GM21526 (cell line): Measurements from ENCODE around the gene PIP5K1B.

Experiments used
- ATAC-seq: cut with Tn5 transposase; IDR thresholded peaks from one replicate; pipeline ENCODE4 v1.9.1; 2021; ENCODE audit warnings: moderate library complexity; ENCODE audit not compliant: unreplicated experiment, low FRiP score

Gene PIP5K1B

GRCh38 chr9:68762570-68762969 lies 57.5 kb downstream of the PIP5K1B start:
- ATAC-seq = no peak

- no peak for ATAC-seq
Observed at GRCh38 chr9:68763104-68763503, 58.1 kb downstream of the PIP5K1B start.

GRCh38 chr9:68768619-68769018 lies 63.6 kb downstream of the PIP5K1B start:
- ATAC-seq = no peak

DNA sequence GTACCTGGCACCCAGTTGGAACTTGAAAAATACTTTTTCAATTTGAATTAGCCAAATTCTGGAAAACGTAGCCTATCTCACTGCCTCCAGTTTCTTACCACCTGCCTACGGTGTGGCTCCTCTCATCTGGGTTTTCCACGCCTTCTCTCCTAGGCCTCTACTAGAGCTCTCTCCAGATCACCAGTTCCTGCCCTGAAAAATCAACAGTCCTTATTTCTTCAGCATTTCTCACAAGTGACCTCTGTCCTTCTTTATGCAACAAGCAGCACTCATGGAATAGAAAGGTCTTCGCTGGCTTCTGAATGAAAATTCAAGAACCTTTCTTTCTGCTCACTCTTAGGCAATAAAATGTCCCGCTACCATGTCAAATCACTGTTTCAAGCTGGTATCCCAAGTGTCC lies 64.8 kb downstream of the PIP5K1B start:
- ATAC-seq = no peak

- no peak for ATAC-seq
Observed at GRCh38 chr9:68771376-68771775, 66.3 kb downstream of the PIP5K1B start.

GRCh38 chr9:68775003-68775730 lies 70.1 kb downstream of the PIP5K1B start:
- no peak for ATAC-seq

DNA sequence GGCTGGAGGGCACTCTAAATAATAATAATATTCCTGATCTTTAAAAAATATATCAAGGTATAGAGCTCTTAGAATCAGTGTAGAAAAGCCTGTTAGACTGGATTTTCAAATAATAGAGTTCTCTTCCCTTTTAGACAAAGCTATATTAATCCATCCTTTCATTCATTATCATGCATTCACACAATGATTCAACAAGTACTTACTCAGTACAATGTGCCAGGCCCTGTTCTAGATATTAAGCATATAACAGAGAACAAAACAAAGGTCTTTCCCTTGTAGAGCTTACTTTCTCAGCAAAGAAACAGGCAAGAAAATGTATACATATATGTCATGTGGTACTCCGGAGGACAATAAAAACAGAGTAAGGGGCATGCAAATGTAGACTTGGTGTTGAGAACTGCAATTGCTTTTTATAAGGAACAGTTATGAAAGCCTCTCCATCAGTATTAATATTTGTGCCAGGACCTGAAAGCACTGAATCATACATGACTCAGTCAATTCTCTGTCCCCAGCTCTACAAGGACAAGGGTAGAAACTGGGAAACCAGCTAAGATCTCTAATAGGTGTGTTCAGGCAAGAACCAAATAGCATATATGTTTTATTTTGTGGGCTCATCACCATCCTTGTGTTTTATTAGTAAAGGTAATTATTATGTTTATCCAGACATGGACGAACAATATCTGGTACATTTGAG lies 72.2 kb downstream of the PIP5K1B start:
- ATAC-seq = no peak

GRCh38 chr9:68778635-68779034 lies 73.6 kb downstream of the PIP5K1B start:
- no peak for ATAC-seq

DNA sequence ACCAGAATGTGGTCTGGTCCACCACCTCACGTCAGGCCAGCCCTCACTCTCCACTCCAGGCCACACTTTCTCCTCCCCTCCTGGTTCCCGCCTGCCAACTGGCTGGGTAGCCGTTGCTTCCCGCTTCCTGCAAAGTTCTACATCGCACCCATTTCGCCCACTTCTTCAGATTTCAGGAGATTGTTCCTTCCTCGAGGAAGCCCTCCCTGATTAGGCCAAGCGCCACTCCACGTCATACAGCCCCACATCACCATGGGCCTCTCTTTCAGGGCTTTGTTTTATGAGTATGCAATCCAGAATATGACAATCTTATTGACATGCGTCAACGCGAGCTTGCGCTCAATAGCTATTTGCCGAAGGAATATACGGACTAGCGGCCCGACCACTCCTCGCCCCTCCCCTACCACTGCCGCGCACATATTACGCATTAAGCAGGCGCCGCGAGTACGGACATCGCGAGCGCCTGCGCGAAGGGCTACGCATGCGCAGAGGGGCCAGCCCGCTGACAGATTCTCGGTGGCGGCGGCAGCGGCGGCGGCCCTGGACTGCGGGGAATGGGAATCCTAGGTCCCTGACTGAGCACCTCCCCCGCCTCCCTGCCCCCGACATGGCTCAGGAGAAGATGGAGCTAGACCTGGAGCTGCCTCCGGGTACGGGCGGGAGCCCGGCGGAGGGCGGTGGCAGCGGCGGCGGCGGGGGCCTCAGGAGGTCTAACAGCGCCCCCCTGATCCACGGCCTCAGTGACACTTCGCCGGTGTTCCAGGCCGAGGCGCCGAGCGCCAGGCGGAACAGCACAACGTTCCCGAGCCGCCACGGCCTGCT lies 74.7 kb downstream of the PIP5K1B start:
- peak; percentile 82 for ATAC-seq

- ATAC-seq = peak; percentile 1
Observed at GRCh38 chr9:68780380-68780712, 75.3 kb downstream of the PIP5K1B start.

DNA sequence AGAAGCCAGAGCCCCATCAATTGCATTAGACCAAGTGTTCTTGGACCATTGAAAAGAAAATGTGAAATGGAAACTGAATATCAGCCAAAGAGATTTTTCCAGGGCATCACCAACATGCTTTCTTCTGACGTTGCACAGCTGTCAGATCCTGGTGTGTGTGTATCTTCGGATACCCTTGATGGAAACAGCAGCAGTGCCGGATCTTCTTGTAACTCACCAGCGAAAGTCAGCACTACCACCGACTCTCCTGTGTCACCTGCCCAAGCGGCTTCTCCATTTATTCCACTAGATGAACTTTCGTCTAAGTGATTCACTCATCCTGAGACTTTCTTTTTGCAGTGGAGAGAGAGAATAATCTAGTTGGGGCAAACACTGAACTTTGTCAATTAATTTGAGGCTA lies 75.7 kb downstream of the PIP5K1B start:
- ATAC-seq = peak; percentile 15

DNA sequence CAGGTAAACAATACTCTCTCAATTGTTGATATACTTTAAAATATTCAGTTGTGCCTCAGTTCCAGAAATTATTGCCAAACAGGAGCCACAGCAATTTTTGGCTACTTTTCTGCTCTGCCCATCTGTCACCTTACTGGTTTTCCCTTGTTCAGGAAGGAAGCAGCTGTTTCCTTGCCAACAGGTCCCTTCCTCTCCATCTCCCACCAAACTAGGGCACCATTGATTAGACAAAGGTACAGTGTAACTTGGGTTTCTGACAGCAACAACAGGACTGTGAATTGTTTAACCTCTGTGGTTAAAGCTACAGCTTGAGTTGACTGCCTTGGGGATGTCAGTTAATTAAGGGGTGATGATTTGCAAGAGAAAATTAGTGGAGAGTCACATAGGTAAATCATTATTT lies 76.9 kb downstream of the PIP5K1B start:
- ATAC-seq = no peak

DNA sequence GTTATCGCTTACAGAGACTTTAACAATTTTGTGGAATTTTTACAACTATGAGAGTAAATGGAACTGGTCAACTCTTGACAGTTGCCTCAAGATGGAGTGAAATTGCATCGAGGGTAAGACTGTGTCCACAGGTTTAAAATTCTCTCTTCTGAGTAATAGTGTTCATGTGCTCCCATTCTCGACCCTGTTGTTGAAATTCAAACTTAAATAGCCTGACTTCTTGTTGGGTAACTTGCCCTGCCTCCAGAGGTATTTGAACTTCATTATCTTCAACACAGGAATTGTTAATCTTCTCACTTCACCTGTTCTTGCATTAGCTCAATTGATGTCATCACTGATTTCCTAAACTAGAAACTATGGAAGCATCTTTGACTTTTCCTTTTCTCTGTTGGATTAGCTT lies 77.5 kb downstream of the PIP5K1B start:
- ATAC-seq = no peak

DNA sequence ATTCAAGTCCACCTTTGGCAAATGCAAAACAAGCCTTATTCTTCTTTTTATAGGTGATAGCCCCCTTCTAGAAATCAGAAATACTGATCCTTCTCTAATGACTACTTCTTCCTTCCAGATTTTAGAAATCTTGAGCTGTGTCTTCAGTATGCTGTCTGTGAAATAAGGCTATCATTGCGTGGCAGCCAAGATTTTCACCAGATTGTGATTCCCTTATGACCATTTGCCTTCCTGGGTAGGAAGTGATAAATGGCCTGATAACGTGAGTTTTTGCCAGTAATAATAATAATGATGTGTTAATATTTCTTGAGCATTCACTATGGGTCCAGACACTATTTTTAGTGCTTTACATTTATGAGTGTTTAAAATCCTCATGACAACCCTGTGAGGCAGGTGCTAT lies 80.9 kb downstream of the PIP5K1B start:
- no peak for ATAC-seq

- ATAC-seq = no peak
Observed at GRCh38 chr9:68791169-68791568, 86.1 kb downstream of the PIP5K1B start.

DNA sequence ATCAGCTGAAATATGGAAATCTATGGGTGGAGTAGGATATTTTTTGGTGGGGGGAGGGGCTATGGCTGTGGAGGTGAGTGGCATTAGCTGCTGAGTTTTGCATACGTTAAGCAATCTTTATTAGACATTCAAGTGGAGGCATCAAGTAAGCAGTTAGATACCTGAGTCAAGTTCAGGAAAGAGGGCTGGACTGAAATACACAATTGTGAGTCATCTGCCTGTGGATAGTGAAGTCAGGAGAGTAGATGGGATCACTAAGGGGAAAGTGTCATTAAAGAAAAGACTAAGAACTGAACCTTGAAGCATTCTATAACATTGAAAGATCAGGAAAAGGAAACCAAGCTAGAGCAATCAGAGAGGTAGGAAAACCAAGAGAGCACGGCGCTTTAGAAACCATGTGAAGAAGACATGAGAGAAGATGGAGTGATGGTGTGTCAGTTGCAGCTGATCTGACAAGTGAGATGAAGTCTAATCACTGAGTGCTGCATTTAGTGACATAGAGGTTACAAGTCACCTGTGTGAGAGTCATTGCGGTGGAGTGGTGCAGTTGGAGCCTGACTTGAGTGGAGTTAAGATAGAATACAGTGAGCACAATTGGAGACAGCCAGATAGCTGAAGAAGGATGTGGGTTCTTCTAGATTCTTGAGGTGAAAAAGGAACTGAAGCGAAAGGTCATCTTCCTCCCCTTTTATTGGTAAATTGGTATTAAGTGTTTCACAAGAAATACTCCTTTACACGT lies 88.7 kb downstream of the PIP5K1B start:
- peak; percentile 84 for ATAC-seq

DNA sequence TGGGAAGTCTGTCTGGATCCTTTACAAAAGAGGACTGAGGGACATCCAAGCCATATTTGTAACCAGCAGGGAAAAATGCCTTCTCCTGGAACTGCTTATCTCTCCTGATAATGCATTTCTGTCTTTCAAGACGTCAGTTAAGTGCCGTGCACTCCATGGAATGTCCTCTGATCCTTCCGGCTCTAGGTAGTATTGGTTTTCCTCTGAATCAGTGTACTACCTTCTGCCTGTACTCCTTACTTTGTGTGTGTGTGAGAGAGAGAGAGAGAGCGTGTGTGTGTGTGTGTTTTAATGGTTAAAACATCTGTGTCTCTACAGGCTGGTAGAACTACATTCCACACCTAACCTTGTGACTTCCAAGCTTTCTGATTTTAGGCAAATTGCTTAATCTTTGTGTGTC lies 89.9 kb downstream of the PIP5K1B start:
- no peak for ATAC-seq

- ATAC-seq = no peak
Observed at GRCh38 chr9:68795411-68795810, 90.4 kb downstream of the PIP5K1B start.

DNA sequence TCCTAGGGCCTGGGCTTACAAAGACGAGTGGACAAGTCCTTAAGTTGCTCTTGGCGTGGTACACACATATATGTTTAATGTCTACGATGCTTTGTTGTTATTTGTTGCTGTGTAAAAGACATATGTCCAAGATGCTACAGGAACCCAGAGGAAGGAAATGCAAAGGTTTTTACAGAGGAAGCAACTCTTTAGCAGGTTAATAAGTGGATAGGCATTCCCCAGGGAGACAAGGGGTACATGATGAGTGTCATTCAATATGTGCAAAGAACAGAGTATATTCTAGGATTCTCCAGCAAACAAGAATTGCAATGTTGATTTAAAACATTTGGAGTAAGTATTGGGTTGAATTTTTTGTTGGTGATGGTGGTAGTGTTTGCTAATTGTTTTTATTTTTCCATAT lies 92.1 kb downstream of the PIP5K1B start:
- no peak for ATAC-seq

GRCh38 chr9:68798423-68798822 lies 93.4 kb downstream of the PIP5K1B start:
- ATAC-seq = no peak

DNA sequence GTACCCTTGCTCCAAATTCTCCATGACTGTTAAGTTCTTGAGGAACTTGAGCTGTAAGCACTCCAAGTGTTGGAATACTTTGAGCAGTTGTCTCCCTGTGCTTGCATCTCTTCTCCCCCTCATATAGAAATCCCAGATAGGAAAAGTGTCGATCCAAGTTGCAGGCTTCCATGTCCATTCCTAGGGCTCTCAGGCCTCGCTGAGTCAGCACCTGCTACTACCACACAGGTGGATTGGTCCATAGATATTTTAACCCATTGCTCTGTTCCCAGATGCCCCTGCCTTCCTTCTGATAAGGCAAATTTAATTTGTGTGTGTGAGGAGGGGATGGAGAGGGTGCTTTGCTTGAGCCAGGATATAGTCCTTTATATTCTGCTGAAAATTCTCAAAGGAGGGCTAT lies 95.8 kb downstream of the PIP5K1B start:
- no peak for ATAC-seq
